K562 (cell line): ENCODE data around the gene EGFL6. TPM values are rescaled to one million over a fixed set of nuclear protein-coding genes. Genes with fewer than 3 reads are reported as not detected.

Experiments used
- ATAC-seq: fragments of 200-7000 bp; cut with Tn5 transposase; 3 replicates; pipeline ENCODE4 v1.9.1; 2020; ENCODE audit warnings: moderate library complexity
- BruUV-seq: library from RNA; stranded (reverse); fragments of 400-500 nt; replicated peaks from 2 replicates; lab custom pipeline; 2021; lab: Mats Ljungman, UMichigan
- CTCF ChIA-PET: fragments of 300-600 bp; formaldehyde crosslinking; extraction: SDS; loops from one replicate; lab custom pipeline; 2021; ENCODE audit warnings: low intra/inter-chr PET ratio; lab: Yijun Ruan, JAX
- POLR2A ChIA-PET: fragments of 300-600, 350-650 bp; sonication (Branson Sonifier 250); formaldehyde crosslinking; extraction: SDS; loops from one replicate; lab custom pipeline; 2021; ENCODE audit warnings: antibody characterized with exemption, inconsistent platforms; lab: Yijun Ruan, JAX
- DNase-seq, 4 experiments: peaks; one replicate each; pipeline versions ENCODE4 v3.0.0 to v3.0.0-alpha.2; 2011 to 2018; ENCODE audit warnings: low spot score in 3 of 4, mixed read lengths in 3 of 4; ENCODE audit errors: extremely low read depth in 1 of 4
- FAIRE-seq: peaks from 2 replicates; lab custom pipeline; 2011; peaks lifted over from hg19 to GRCh38; lab: Jason Lieb, UNC
- H2AFZ ChIP-seq: 2 replicates; pipeline ENCODE4 v1.6.0; 2011; ENCODE audit warnings: low read depth, low read length, control low read depth, inconsistent platforms
- H3K27ac ChIP-seq: fragments of 200-600 bp; 3 replicates; pipeline ENCODE4 v1.8.0; 2011; ENCODE audit warnings: low read depth, mild to moderate bottlenecking, control low read depth, inconsistent platforms, low read length, moderate library complexity, mixed read lengths; ENCODE audit errors: extremely low read depth
- H3K27me3 ChIP-seq, 2 experiments: fragments of 300-600 bp in 1 of 2; 2 replicates in 1 of 2; 3 replicates in 1 of 2; pipeline versions ENCODE4 v1.6.0 to v1.8.0; 2011; ENCODE audit warnings: inconsistent platforms in 2 of 2, low read length in 2 of 2, mild to moderate bottlenecking in 1 of 2, mixed read lengths in 1 of 2, moderate library complexity in 1 of 2; ENCODE audit not compliant: control insufficient read depth in 2 of 2, insufficient read depth in 2 of 2
- H3K36me3 ChIP-seq: fragments of 300-600 bp; 3 replicates; pipeline ENCODE4 v1.8.0; 2011; ENCODE audit warnings: mild to moderate bottlenecking, low read length, inconsistent platforms; ENCODE audit not compliant: control insufficient read depth, insufficient read depth
- H3K4me1 ChIP-seq, 2 experiments: fragments of 200-600 bp in 1 of 2; replicated peaks in 1 of 2; 2 replicates in 1 of 2; 3 replicates in 1 of 2; pipeline versions ENCODE4 v1.5.1 to v1.8.0; 2011; ENCODE audit warnings: inconsistent platforms in 2 of 2, low read length in 2 of 2, mild to moderate bottlenecking in 1 of 2, mixed read lengths in 1 of 2, moderate library complexity in 1 of 2; ENCODE audit not compliant: control insufficient read depth in 2 of 2, insufficient read depth in 2 of 2
- H3K4me2 ChIP-seq: 2 replicates; pipeline ENCODE4 v1.6.1; 2011; ENCODE audit warnings: low read length, control low read depth, inconsistent platforms, mixed read lengths; ENCODE audit not compliant: insufficient read depth
- H3K4me3 ChIP-seq: fragments of 200-600 bp; sonication (generic), shearing (Covaris generic); 2 replicates; pipeline ENCODE4 v1.5.1; 2016; ENCODE audit warnings: control low read depth, inconsistent platforms
- H3K79me2 ChIP-seq: fragments of 200-600 bp; 3 replicates; pipeline ENCODE4 v1.8.0; 2011; ENCODE audit warnings: low read length, inconsistent platforms; ENCODE audit not compliant: control insufficient read depth, insufficient read depth
- H3K9ac ChIP-seq, 2 experiments: 2 replicates each; pipeline versions ENCODE4 v1.6.0 to v1.6.1; 2011; ENCODE audit warnings: low read depth in 2 of 2, low read length in 2 of 2, control low read depth in 1 of 2, inconsistent platforms in 1 of 2, mild to moderate bottlenecking in 1 of 2, mixed read lengths in 1 of 2; ENCODE audit not compliant: insufficient read depth in 1 of 2
- H3K9me1 ChIP-seq: one replicate; pipeline ENCODE4 v1.6.0; 2011; ENCODE audit warnings: inconsistent platforms, mild to moderate bottlenecking, low read length, moderate library complexity; ENCODE audit not compliant: control insufficient read depth, insufficient read depth
- H3K9me3 ChIP-seq: replicated peaks from 2 replicates; pipeline ENCODE4 v1.5.1; 2011; ENCODE audit warnings: low read depth, low read length, inconsistent platforms; ENCODE audit not compliant: control insufficient read depth, insufficient read depth
- H4K20me1 ChIP-seq: replicated peaks from 2 replicates; pipeline ENCODE4 v1.6.1; 2011; ENCODE audit warnings: low read length, inconsistent platforms, mixed read lengths; ENCODE audit not compliant: control insufficient read depth, insufficient read depth
- ATF7 ChIP-seq: fragments of 450-650 bp; IDR thresholded peaks from 2 replicates; pipeline ENCODE4 v1.7.1; 2014; ENCODE audit warnings: mild to moderate bottlenecking, moderate library complexity
- BCL6 ChIP-seq: fragments of 250-450 bp; sonication (Bioruptor Pico); IDR thresholded peaks from 2 replicates; pipeline ENCODE4 v1.4.0; 2020
- HMG20A ChIP-seq: fragments of 450-650 bp; formaldehyde crosslinking; conservative IDR thresholded peaks from 2 replicates; pipeline ENCODE4 v1.4.0; 2020; ENCODE audit warnings: mild to moderate bottlenecking, mixed read lengths
- MXI1 ChIP-seq: IDR thresholded peaks from 2 replicates; pipeline ENCODE4 v1.6.1; 2011; ENCODE audit warnings: low read depth, mild to moderate bottlenecking, improper control_type of control experiment, low read length
- MYNN ChIP-seq, 2 experiments: sonication (generic); formaldehyde crosslinking in 1 of 2; IDR thresholded peaks; 2 replicates each; pipeline versions ENCODE4 v1.5.0 to v1.6.1; 2016 to 2020; ENCODE audit warnings: antibody characterized with exemption in 1 of 2, missing genetic modification reagents in 1 of 2
- PHTF2 ChIP-seq: fragments of 250-450 bp; sonication (Bioruptor Pico); IDR thresholded peaks from 2 replicates; pipeline ENCODE4 v1.5.0; 2021; ENCODE audit warnings: mild to moderate bottlenecking
- PML ChIP-seq: IDR thresholded peaks from 2 replicates; pipeline ENCODE4 v1.6.1; 2012; ENCODE audit warnings: low read length, inconsistent platforms
- PTBP1 ChIP-seq: fragments of 200-400 bp; formaldehyde crosslinking; IDR thresholded peaks from 2 replicates; pipeline ENCODE4 v1.6.1; 2017; ENCODE audit warnings: low read depth, low read length
- WHSC1 ChIP-seq: IDR thresholded peaks from one replicate; pipeline ENCODE4 v1.6.1; 2012; ENCODE audit warnings: low read length, control low read depth, inconsistent platforms
- WGBS: fragments of 100-300 bp; shearing (Covaris generic); methylation state at CpG from one replicate; pipeline ENCODE4 v1.1.6; 2016; ENCODE audit warnings: low coverage, mixed read lengths; ENCODE audit not compliant: insufficient coverage; ENCODE audit errors: missing lambda C conversion rate; 5-methylcytosine and 5-hydroxymethylcytosine counted together
- in situ Hi-C: fragments of 300-500 bp; cut with MboI; formaldehyde crosslinking; loops from 4 replicates; pipeline ENCODE4 v1.15.0; 2018; ENCODE audit warnings: inconsistent platforms, mixed read lengths
- intact Hi-C: fragments of 100-400 bp; cut with micrococcal nuclease; formaldehyde crosslinking; loops from 2 replicates; pipeline ENCODE4 v1.14.2; 2022
- polyA plus RNA-seq, 8 experiments: library from polyadenylated mRNA; depleted of rRNA in 4 of 8; stranded (reverse) in 5 of 8; unstranded in 3 of 8; fragments of >200 nt; fragmentation: Nextera tagmentation in 2 of 8; fragmentation: Illumina TruSeq in 1 of 8; extraction: Ambion mirVana in 2 of 8; extraction: Trizol in 1 of 8; gene quantifications; 2 replicates each; pipeline versions ENCODE4 v1.2.1 to v1.2.3, GENCODE V29; 2011 to 2014; ENCODE audit warnings: inconsistent platforms in 1 of 8, missing spikeins in 1 of 8
- total RNA-seq, 7 experiments: library from RNA; depleted of rRNA in 6 of 7; stranded (reverse); fragments of >200 nt in 6 of 7; fragmentation: Illumina TruSeq in 2 of 7; extraction: Trizol in 2 of 7; gene quantifications; 2 replicates each; pipeline versions ENCODE4 v1.2.1 to v1.2.3, GENCODE V29; 2011 to 2021; ENCODE audit warnings: low replicate concordance in 1 of 7
- TF ChIP-seq, protein P1 (sequence below), 2 experiments: fragments of 450-650 bp; IDR thresholded peaks; 2 replicates each; pipeline ENCODE4 v1.6.1; 2016
- TF ChIP-seq, protein P2 (sequence below): sonication (generic); formaldehyde crosslinking; IDR thresholded peaks from 2 replicates; pipeline ENCODE4 v1.8.1; 2023; ENCODE audit warnings: mild to moderate bottlenecking, missing genetic modification reagents
- TF ChIP-seq, protein P3 (sequence below): fragments of 450-650 bp; formaldehyde crosslinking; IDR thresholded peaks from 2 replicates; pipeline ENCODE4 v1.4.0; 2020; ENCODE audit warnings: mild to moderate bottlenecking, moderate library complexity

EGFL6 gene
- total and polyA plus RNA-seq, 9 of the 15 experiments (the other 6 are each of a cell fraction or from before 2014, with no cell fraction given), result 0.01 TPM; not detected in 8

DNA sequence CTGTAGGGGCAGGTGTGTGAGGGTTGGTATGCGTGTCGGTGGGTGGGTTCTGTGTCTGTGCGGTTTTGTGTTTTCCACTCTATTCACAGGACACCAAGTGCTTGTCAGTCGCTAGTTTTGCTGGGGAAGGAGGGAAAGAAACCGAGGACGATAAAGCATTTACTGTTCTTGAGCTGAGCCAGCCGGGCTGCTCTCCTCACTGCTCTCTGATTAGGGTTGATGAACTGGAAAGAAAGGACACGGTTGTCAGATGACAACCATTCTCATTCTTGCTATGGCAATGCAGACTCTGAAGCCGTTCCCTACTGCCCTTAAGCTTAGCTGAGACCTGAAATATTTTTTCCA, 832 bp downstream of the EGFL6 start:
- H3K79me2 ChIP-seq, result no peaks in the 10 kb centered on the region
- CTCF ChIA-PET, result no interaction called here
- no peaks in the 10 kb centered on the region for H3K36me3 ChIP-seq
- H2AFZ ChIP-seq, result no peak overlapping the region
- no peaks in the 10 kb centered on the region for H4K20me1 ChIP-seq
- H3K9me1 ChIP-seq, result no peaks in the 10 kb centered on the region
- H3K9ac ChIP-seq, result no peak overlapping the region
- H3K4me2 ChIP-seq, result no peak overlapping the region
- in situ Hi-C loops, result no loop called here
- H3K9me3 ChIP-seq, result no peaks in the 10 kb centered on the region
- WGBS, result 7% methylated on average over 3 of the region's 9 CpGs
- no TSS peak for BruUV-seq
- ATAC-seq (no peak), DNase-seq (no peak), FAIRE-seq (no peak)
- TF ChIP-seq MYNN (IDR thresholded peaks at IDR 0.05) (no peak), MYNN (CRISPR knock-in tag; IDR thresholded peaks at IDR 0.05) (no peak), PML (no peak), WHSC1 (no peak)
- TF ChIP-seq, protein P1, sequence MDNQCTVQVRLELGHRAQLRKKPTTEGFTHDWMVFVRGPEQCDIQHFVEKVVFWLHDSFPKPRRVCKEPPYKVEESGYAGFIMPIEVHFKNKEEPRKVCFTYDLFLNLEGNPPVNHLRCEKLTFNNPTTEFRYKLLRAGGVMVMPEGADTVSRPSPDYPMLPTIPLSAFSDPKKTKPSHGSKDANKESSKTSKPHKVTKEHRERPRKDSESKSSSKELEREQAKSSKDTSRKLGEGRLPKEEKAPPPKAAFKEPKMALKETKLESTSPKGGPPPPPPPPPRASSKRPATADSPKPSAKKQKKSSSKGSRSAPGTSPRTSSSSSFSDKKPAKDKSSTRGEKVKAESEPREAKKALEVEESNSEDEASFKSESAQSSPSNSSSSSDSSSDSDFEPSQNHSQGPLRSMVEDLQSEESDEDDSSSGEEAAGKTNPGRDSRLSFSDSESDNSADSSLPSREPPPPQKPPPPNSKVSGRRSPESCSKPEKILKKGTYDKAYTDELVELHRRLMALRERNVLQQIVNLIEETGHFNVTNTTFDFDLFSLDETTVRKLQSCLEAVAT (IDR thresholded peaks at IDR 0.05), result no peak
- POLR2A ChIA-PET, result no interaction called here
- H3K27ac ChIP-seq, result no peak overlapping the region
- intact Hi-C loops, result loop anchor here (5.0 kb wide), 1 partner anchor 77 kb away; no protein-coding TSS in a partner anchor
- no peak overlapping the region for H3K4me3 ChIP-seq
- peaks cover 10 to 24% of the 10 kb centered on the region in 2 experiments for H3K27me3 ChIP-seq
- H3K4me1 ChIP-seq, result peaks cover 0 to 8% of the 10 kb centered on the region in 2 experiments; a peak in 2 of 5 replicates

DNA sequence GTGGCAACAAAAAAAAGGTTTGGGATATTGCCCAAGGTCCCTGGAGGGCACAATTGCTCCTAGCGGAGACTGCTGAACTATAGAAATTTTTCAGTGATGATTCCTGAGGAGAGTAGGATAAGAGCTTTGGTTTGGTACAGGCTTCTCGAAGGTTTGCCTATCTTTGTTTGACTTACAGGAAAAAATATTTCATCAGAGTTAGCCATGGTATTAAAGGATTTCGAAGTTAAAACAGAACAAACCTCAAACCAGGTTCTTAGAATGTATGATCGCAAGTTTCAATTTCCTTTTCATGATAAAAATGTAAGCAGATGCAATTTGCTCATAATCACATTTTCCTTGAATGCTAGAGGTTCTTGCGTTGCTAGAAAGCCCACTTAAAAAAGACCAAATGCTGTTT, 1.7 kb downstream of the EGFL6 start:
- BruUV-seq, result no TSS peak
- Histone ChIP-seq H3K4me1 (peaks cover 0 to 8% of the 10 kb centered on the region in 2 experiments; a peak in 2 of 5 replicates), H3K79me2 (no peaks in the 10 kb centered on the region), H3K36me3 (no peaks in the 10 kb centered on the region), H3K9ac (no peak overlapping the region), H3K27ac (no peak overlapping the region), H3K4me2 (no peak overlapping the region), H4K20me1 (no peaks in the 10 kb centered on the region), H2AFZ (no peak overlapping the region), H3K4me3 (no peak overlapping the region), H3K27me3 (peaks cover 10 to 24% of the 10 kb centered on the region in 2 experiments), H3K9me1 (no peaks in the 10 kb centered on the region), H3K9me3 (no peaks in the 10 kb centered on the region)
- in situ Hi-C loops (no loop called here), intact Hi-C loops (loop anchor here (5.0 kb wide), 1 partner anchor 76 kb away; no protein-coding TSS in a partner anchor)
- WGBS, result 2% methylated on average over 5 of the region's 5 CpGs
- ATAC-seq (no peak), FAIRE-seq (no peak), DNase-seq (no peak)
- POLR2A ChIA-PET, result no interaction called here
- CTCF ChIA-PET, result no interaction called here
- TF ChIP-seq ATF7 (no peak), PTBP1 (no peak), PHTF2 (CRISPR knock-in tag) (no peak), MXI1 (no peak), HMG20A (no peak), BCL6 (CRISPR knock-in tag) (no peak)
- TF ChIP-seq, protein P2, sequence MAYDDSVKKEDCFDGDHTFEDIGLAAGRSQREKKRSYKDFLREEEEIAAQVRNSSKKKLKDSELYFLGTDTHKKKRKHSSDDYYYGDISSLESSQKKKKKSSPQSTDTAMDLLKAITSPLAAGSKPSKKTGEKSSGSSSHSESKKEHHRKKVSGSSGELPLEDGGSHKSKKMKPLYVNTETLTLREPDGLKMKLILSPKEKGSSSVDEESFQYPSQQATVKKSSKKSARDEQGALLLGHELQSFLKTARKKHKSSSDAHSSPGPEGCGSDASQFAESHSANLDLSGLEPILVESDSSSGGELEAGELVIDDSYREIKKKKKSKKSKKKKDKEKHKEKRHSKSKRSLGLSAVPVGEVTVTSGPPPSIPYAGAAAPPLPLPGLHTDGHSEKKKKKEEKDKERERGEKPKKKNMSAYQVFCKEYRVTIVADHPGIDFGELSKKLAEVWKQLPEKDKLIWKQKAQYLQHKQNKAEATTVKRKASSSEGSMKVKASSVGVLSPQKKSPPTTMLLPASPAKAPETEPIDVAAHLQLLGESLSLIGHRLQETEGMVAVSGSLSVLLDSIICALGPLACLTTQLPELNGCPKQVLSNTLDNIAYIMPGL (CRISPR knock-in tag), result no peak
- TF ChIP-seq, protein P3, sequence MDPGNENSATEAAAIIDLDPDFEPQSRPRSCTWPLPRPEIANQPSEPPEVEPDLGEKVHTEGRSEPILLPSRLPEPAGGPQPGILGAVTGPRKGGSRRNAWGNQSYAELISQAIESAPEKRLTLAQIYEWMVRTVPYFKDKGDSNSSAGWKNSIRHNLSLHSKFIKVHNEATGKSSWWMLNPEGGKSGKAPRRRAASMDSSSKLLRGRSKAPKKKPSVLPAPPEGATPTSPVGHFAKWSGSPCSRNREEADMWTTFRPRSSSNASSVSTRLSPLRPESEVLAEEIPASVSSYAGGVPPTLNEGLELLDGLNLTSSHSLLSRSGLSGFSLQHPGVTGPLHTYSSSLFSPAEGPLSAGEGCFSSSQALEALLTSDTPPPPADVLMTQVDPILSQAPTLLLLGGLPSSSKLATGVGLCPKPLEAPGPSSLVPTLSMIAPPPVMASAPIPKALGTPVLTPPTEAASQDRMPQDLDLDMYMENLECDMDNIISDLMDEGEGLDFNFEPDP (CRISPR knock-in tag), result no peak
